Activated T-cell treated with anti-CD3 and anti-CD28 coated beads for 1 hour (primary cell): ENCODE data around the gene LYPD1.

Source experiments
- DNase-seq: peaks from one replicate; pipeline ENCODE4 v3.0.0-alpha.2; 2020; ENCODE audit warnings: low read depth

LYPD1 gene

DNA sequence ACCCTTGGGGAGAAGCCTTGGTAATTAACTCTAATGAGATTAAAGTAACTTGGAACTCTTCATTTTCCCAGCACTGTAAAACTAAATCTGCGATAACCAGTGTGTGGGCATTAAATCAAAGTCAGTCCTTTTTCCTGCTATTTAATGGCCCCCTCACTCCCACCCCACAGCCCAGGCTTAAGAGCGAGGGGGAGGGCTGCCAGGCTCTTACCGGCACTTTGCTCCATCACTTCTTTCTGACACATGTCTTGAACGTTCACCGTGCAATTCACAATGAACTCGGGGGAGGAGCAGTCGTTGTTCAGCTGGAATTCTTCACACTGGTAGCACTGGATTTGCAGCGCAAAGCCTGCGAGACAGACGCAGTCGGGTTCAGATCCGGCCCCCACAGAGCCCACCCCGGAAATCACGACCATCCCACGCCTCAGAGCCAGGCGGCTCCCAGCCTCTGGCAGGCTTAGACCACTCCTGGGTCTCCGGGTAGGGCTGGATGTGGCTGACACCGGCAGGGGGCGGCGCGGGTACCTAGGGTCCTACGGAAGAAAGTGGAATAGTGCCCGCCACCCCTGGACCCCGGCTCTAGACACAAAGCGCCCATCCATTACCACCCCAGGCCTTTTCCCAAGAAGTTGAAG is 1.7 kb downstream of the LYPD1 start:
- DNase-seq = no peak

- no peak for DNase-seq
Observed at GRCh38 chr2:132667706-132668105, 2.3 kb downstream of the LYPD1 start.

- no peak for DNase-seq
Observed at GRCh38 chr2:132665401-132666140, 4.4 kb downstream of the LYPD1 start.

DNA sequence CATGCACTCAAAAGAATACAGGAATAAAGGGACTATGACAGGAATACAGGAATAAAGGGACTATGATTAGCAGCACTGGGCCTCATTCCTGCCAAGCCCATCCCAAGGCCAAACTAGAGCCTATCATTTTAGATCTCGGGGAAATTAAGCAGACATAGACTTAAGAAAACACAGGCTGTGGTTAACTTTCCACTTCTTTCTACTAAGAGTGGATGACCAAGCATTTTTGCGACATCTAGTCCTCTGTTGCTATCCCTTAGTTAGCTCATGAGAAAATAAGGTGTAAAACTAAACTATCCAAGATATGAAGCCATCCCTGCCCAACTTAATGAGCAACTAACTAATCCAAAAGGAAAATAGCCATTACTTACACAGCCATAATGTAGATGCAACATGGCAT is 5.9 kb downstream of the LYPD1 start:
- DNase-seq = no peak

- DNase-seq = no peak
Observed at GRCh38 chr2:132662732-132663131, 7.3 kb downstream of the LYPD1 start.

DNA sequence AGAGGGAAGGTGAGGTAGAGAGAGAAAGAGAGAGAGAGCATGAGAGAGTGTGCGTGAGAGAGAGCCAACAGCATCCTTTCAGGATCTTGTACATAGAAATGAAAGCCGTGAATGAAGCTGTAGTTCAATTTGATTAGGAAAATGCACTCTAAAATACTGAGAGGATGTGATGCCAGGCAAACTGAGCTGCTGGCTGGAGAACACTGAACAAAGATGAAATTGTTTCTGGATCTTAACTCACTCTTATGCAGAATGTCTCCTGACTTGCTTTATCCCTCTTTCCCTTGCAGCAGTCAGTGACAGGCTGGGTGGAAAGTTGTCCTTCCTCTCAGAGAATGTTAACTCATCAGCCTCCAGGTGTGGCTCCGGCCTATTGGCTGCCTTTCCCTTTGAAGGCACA is 10.7 kb downstream of the LYPD1 start:
- DNase-seq = no peak

DNA sequence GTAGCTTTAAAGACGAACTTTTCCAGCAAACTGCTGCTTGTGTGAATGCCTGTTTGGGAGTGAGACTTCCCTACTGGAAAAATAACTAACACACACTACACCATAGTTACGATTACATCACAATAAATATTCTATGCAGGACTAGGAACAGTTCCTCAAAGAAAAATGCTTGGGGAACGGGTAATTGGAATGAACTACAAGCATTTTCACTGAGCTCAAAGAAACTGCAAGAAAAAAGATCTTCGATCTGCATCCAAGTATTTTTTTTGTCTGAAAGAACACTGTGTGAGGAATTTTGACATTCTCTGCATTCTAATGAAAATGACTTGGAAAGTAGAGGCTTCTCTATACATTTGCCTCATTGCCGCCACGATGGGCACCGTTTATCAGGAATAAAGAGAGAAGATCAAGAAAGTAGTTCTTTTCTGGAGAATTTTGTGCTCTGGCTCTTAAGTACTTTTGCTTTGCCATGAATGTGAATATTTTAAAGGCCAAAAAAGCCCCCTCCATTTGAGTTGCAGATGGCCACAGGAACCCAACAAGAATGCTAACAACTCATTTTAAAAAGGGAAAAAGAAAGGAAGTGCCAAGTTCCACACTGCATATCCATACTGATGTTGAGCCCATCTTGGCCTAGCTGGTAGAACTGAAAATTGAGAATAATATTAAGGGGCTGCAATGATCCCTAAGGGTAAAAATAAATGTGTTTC is 13.6 kb downstream of the LYPD1 start:
- DNase-seq = no peak

- no peak for DNase-seq
Observed at GRCh38 chr2:132654968-132655367, 15.0 kb downstream of the LYPD1 start.

- DNase-seq = no peak
Observed at GRCh38 chr2:132654335-132654734, 15.7 kb downstream of the LYPD1 start.

- DNase-seq = no peak
Observed at GRCh38 chr2:132652474-132652873, 17.5 kb downstream of the LYPD1 start.

DNA sequence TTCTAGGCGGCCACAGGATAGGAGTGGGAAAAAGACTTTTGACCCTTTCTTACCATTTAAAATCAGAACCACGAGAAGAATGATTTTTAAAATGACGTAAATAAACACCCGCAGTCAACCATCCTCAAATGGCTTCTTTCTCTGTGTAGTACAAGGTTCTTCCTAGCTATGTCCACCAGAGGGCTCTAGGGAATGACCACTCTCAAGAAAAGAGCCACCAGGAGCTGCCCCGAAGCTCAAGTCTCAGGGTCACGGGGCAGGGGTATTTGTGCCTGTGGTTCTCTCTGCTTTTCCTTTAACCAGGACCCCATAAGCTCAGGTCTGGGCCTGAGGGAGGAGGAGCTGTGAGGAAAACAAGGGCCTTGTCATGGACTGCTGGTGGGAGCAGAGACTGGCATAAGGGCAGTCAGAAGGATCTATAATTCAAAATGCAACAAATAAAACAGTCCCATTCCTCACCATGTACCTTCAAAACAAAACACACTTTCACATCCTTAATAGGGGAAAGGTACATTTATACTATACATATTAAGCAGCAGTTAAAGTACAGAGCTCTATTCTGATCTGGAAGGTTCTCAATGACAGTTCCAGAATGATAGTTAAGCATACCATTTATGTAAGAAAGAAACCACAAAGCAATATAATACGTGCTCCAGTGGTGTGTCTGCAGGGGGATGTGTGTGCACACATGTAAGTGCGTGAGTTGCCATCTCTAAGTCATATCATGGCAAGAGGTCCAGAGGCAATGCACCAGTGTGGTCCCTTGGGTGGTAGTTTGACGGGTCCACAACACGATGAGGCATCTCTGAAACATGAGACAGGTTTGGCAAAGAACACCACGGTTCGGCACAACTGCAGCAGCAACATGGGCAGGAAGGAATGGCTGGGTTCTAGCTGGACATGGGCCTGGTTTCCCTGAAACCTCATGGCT is 18.6 kb downstream of the LYPD1 start:
- no peak for DNase-seq

- no peak for DNase-seq
Observed at GRCh38 chr2:132646540-132647108, 23.4 kb downstream of the LYPD1 start.

GRCh38 chr2:132645722-132646539 is 24.1 kb downstream of the LYPD1 start:
- no peak for DNase-seq

DNA sequence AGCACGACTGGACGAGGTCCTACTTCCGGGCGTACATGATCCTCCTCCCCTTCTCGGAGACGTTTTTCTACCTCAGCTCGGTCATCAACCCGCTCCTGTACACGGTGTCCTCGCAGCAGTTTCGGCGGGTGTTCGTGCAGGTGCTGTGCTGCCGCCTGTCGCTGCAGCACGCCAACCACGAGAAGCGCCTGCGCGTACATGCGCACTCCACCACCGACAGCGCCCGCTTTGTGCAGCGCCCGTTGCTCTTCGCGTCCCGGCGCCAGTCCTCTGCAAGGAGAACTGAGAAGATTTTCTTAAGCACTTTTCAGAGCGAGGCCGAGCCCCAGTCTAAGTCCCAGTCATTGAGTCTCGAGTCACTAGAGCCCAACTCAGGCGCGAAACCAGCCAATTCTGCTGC is 24.8 kb downstream of the LYPD1 start:
- DNase-seq = no peak

GRCh38 chr2:132642415-132642814 is 27.6 kb downstream of the LYPD1 start:
- DNase-seq = no peak

DNA sequence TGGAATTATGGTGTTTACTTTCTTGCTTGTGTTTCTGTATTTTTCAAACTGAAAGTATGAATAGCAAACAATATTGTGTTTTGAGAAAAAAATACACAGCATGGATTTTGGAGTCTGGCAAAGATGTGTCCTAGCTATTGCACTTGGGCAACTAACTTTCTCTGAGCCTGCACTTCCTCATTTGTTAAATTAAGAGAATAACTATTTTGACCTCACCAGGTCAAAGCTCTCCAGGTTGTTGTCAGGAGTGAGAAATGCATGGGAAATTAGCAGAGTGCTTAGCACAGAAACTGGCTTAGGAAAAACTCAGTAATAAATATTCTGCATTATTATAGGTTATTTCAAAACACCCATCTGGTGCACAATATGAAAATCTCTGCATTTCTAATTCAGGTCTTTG is 28.2 kb downstream of the LYPD1 start:
- no peak for DNase-seq

- DNase-seq = no peak
Observed at GRCh38 chr2:132640116-132640515, 29.9 kb downstream of the LYPD1 start.

- no peak for DNase-seq
Observed at GRCh38 chr2:132638313-132639040, 31.5 kb downstream of the LYPD1 start.

GRCh38 chr2:132636346-132636745 is 33.7 kb downstream of the LYPD1 start:
- DNase-seq = no peak

DNA sequence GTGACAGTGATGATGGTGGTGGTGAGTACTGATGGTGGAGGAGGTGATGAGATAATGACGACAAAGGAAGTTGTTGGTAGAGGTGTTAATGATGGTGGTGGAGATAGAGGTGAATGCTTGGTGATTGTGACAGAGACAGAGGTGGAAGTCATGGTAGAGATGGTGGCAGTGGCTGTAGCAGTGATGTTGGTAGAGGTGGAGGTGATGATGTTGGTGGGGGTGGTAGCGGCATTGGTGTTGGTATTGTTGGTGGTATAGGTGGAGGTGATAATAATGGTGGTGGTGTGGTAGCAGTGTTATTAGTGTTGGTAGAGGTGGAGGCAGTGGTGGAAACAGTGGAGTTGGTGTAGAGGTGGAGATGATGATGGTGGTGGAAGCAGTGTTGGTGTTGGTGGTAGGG is 36.4 kb downstream of the LYPD1 start:
- no peak for DNase-seq
